Activated naive CD8-positive, alpha-beta T cell (primary cell): ENCODE measurements around the gene RIBC2.

Experiments
- H3K27ac Mint-ChIP-seq: one replicate; pipeline ENCODE4 v1.8.0; 2021; ENCODE audit warnings: mixed read lengths
- H3K27me3 Mint-ChIP-seq: one replicate; pipeline ENCODE4 v1.8.0; 2021; ENCODE audit warnings: mixed read lengths
- H3K36me3 Mint-ChIP-seq: one replicate; pipeline ENCODE4 v1.8.0; 2021; ENCODE audit warnings: mixed read lengths
- H3K4me1 Mint-ChIP-seq: one replicate; pipeline ENCODE4 v1.8.0; 2021; ENCODE audit warnings: low read depth, mixed read lengths
- H3K4me3 Mint-ChIP-seq: one replicate; pipeline ENCODE4 v1.8.0; 2021; ENCODE audit warnings: mild to moderate bottlenecking, mixed read lengths
- H3K9me3 Mint-ChIP-seq: one replicate; pipeline ENCODE4 v1.8.0; 2021; ENCODE audit warnings: low read depth, mixed read lengths

The RIBC2 gene

DNA sequence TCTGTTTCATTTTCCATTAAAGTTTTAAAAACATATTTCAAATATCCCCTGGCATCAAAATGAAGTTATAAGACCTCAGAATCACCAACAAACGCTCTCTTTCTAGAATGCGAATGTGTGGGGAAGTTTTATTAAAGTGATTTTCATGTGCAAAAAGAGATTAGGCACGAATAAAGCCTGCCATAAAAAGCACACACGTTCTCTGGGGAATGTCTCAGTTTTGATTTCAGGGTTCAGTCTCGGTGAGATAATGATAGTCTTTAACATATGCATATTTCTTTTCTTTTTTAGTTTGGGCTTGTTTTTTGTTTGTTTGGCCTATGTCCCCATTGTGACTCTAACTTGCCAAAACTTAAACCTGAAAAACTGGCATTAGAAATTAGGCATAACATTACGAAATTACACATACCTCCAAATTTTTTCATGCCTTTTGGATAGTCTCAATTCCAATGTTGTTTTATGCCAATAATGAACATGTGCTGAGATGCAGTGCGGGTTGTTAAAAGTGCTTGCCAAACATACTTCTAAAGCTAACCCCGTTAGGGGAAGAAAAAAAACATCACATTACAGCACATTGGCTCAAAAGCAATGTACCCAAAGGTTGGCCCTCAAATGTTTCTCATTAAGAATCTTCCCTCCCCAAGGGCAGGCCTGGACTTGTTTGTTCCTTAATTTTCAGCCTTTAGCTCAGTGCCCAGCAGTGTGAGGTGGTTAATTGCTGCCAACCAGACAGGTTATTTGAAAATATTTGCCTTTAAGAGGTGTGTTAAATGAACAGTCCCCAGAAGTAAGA lies 56.0 kb downstream of the RIBC2 start:
- Mint-ChIP-seq H3K27ac (no peak overlapping the region), H3K4me1 (no peaks in the 10 kb centered on the region), H3K4me3 (no peak overlapping the region), H3K27me3 (peaks cover 3% of the 10 kb centered on the region), H3K36me3 (no peaks in the 10 kb centered on the region), H3K9me3 (peaks cover 3% of the 10 kb centered on the region)

DNA sequence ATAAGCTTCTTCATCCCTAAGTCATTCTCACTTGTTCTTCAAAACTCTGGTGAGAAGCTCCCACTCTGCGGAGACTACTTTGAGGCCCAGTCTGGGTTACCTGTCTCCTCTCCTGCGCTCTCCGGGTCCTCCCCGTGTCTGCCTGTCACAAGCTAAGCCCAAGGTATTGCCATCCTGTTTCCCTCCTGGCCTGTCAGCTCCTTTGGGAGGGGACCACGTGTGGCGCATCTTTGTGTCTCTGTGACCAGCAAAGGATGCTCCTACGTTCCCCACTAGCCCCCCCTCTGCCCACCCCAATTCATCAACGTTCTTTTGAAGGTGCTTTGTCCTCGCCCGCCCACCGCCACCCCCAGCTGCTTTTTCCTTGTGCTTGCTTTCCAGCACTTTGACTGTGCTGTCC lies 57.4 kb downstream of the RIBC2 start:
- Mint-ChIP-seq H3K4me3 (no peak overlapping the region), H3K27me3 (peaks cover 2% of the 10 kb centered on the region), H3K27ac (no peak overlapping the region), H3K36me3 (no peaks in the 10 kb centered on the region), H3K9me3 (peaks cover 3% of the 10 kb centered on the region), H3K4me1 (no peaks in the 10 kb centered on the region)

GRCh38 chr22:45472426-45472825 lies 58.9 kb downstream of the RIBC2 start:
- no peaks in the 10 kb centered on the region for H3K27me3 Mint-ChIP-seq
- H3K36me3 Mint-ChIP-seq = no peaks in the 10 kb centered on the region
- no peaks in the 10 kb centered on the region for H3K9me3 Mint-ChIP-seq
- H3K4me3 Mint-ChIP-seq = no peak overlapping the region
- H3K27ac Mint-ChIP-seq = no peak overlapping the region
- H3K4me1 Mint-ChIP-seq = no peaks in the 10 kb centered on the region

GRCh38 chr22:45473626-45474237 lies 60.2 kb downstream of the RIBC2 start:
- Mint-ChIP-seq H3K36me3 (no peaks in the 10 kb centered on the region), H3K9me3 (no peaks in the 10 kb centered on the region), H3K4me1 (no peaks in the 10 kb centered on the region), H3K27ac (no peak overlapping the region), H3K4me3 (no peak overlapping the region), H3K27me3 (no peaks in the 10 kb centered on the region)

- Mint-ChIP-seq H3K4me1 (no peaks in the 10 kb centered on the region), H3K4me3 (no peak overlapping the region), H3K36me3 (no peaks in the 10 kb centered on the region), H3K27ac (no peak overlapping the region), H3K9me3 (no peaks in the 10 kb centered on the region), H3K27me3 (no peaks in the 10 kb centered on the region)
Observed at GRCh38 chr22:45475063-45475747, 61.7 kb downstream of the RIBC2 start.

- H3K36me3 Mint-ChIP-seq = no peaks in the 10 kb centered on the region
- no peaks in the 10 kb centered on the region for H3K4me1 Mint-ChIP-seq
- no peaks in the 10 kb centered on the region for H3K9me3 Mint-ChIP-seq
- H3K27ac Mint-ChIP-seq = no peak overlapping the region
- H3K4me3 Mint-ChIP-seq = no peak overlapping the region
- H3K27me3 Mint-ChIP-seq = peaks cover 1% of the 10 kb centered on the region
Observed at GRCh38 chr22:45475851-45476514, 62.5 kb downstream of the RIBC2 start.

- no peaks in the 10 kb centered on the region for H3K9me3 Mint-ChIP-seq
- H3K36me3 Mint-ChIP-seq = no peaks in the 10 kb centered on the region
Observed at GRCh38 chr22:45476814-45477213, 63.3 kb downstream of the RIBC2 start.

DNA sequence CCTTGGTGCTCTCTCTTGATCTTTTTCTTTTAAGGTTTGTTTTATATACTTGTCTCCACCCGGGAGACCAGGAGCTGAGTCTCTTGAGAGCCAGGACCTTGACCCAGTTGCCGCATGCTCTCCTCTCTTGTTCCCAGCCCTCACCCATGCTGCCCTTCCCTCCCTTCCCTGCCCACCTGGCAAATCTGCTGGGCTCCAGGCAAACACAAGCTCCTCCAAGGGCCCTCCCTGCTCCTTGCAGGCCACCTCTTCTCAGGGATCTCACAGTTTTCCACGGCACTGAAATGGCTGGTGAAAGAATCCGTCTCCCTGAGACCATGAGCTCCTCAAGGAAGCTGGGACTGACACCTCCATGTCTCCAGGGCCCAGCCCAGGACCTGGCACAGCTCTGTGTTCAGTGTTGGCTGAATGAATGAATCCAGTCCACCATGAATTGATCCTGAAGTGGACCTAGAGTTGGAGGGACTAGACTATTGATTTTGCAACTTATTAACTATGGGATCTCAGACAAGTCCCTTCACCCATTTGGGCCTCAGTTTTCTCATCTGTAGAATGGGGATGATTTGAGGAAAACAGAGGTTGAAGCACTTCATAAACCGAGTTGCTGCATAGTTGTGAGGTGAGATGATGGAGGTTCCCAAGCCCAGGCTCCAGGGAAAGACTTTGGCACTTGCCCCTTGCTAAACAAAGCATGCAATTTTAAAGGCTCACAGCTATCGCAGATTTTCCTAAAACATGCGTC lies 64.0 kb downstream of the RIBC2 start:
- Mint-ChIP-seq H3K9me3 (no peaks in the 10 kb centered on the region), H3K4me1 (no peaks in the 10 kb centered on the region), H3K4me3 (no peak overlapping the region), H3K27ac (no peak overlapping the region), H3K27me3 (peaks cover 1% of the 10 kb centered on the region), H3K36me3 (no peaks in the 10 kb centered on the region)

More at GRCh38 chr22:45476814-45477213, 63.3 kb downstream of the RIBC2 start:
- Mint-ChIP-seq H3K27me3 (peaks cover 1% of the 10 kb centered on the region), H3K27ac (no peak overlapping the region), H3K4me3 (no peak overlapping the region), H3K4me1 (no peaks in the 10 kb centered on the region)

GRCh38 chr22:45478108-45478771 lies 64.7 kb downstream of the RIBC2 start:
- Mint-ChIP-seq H3K27ac (no peak overlapping the region), H3K4me1 (no peaks in the 10 kb centered on the region), H3K9me3 (no peaks in the 10 kb centered on the region), H3K4me3 (no peak overlapping the region), H3K27me3 (peaks cover 1% of the 10 kb centered on the region), H3K36me3 (no peaks in the 10 kb centered on the region)

GRCh38 chr22:45480717-45481116 lies 67.2 kb downstream of the RIBC2 start:
- Mint-ChIP-seq H3K27ac (no peak overlapping the region), H3K27me3 (peaks cover 1% of the 10 kb centered on the region), H3K9me3 (no peaks in the 10 kb centered on the region), H3K4me1 (no peaks in the 10 kb centered on the region), H3K4me3 (no peak overlapping the region), H3K36me3 (no peaks in the 10 kb centered on the region)

DNA sequence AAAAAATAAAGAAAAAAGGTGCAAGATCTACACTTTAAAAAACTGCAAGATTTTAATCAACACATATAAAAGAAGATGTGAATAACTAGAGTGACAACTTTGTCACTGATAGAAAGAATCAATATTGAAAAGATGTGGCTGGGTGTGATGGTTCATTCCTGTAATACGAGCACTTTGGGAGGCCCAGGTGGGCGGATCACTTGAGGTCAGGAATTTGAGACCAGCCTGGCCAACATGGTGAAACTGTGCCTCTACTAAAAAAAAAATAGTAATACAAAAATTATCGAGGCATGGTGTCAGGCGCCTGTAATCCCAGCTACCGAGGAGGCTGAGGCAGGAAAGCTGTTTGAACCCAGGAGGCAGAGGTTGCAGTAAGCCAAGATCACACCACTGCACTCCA lies 68.2 kb downstream of the RIBC2 start:
- Mint-ChIP-seq H3K36me3 (no peaks in the 10 kb centered on the region), H3K4me3 (no peak overlapping the region), H3K27ac (no peak overlapping the region), H3K27me3 (peaks cover 1% of the 10 kb centered on the region), H3K4me1 (no peaks in the 10 kb centered on the region), H3K9me3 (no peaks in the 10 kb centered on the region)
